ENCODE measurements around the gene SLC41A3. TPM values are rescaled to one million over a fixed set of nuclear protein-coding genes. Genes with fewer than 3 reads are reported as not detected.

SLC41A3 gene
- total and polyA plus RNA-seq, 11 donors, result 20.9 to 60.1 (median 46.4) TPM

GRCh38 chr3:126025116-126025729 lies 58.7 kb downstream of the SLC41A3 start:
- Histone ChIP-seq H3K4me3 (no peak overlapping the region), H3K4me1 (no peaks in the 10 kb centered on the region), H3K9me3 (peaks cover 0 to 15% (median 4%) of the 10 kb centered on the region in 12 donors), H3K27ac (no peak overlapping the region), H3K27me3 (no peaks in the 10 kb centered on the region), H3K36me3 (peaks cover 0 to 55% (median 14%) of the 10 kb centered on the region in 9 donors)
- ATAC-seq (no peak), DNase-seq (no peak)
- 91 to 94% (median 92%) methylated on average over 14 of the region's 14 CpGs for WGBS, 4 donors
- intact Hi-C loops (cut with DNase I), result no loop called here
- TF ChIP-seq, protein P1, sequence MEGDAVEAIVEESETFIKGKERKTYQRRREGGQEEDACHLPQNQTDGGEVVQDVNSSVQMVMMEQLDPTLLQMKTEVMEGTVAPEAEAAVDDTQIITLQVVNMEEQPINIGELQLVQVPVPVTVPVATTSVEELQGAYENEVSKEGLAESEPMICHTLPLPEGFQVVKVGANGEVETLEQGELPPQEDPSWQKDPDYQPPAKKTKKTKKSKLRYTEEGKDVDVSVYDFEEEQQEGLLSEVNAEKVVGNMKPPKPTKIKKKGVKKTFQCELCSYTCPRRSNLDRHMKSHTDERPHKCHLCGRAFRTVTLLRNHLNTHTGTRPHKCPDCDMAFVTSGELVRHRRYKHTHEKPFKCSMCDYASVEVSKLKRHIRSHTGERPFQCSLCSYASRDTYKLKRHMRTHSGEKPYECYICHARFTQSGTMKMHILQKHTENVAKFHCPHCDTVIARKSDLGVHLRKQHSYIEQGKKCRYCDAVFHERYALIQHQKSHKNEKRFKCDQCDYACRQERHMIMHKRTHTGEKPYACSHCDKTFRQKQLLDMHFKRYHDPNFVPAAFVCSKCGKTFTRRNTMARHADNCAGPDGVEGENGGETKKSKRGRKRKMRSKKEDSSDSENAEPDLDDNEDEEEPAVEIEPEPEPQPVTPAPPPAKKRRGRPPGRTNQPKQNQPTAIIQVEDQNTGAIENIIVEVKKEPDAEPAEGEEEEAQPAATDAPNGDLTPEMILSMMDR (IDR thresholded peaks at IDR 0.05), result no peak
- no peak for TF ChIP-seq POLR2A (IDR thresholded peaks at IDR 0.05)

DNA sequence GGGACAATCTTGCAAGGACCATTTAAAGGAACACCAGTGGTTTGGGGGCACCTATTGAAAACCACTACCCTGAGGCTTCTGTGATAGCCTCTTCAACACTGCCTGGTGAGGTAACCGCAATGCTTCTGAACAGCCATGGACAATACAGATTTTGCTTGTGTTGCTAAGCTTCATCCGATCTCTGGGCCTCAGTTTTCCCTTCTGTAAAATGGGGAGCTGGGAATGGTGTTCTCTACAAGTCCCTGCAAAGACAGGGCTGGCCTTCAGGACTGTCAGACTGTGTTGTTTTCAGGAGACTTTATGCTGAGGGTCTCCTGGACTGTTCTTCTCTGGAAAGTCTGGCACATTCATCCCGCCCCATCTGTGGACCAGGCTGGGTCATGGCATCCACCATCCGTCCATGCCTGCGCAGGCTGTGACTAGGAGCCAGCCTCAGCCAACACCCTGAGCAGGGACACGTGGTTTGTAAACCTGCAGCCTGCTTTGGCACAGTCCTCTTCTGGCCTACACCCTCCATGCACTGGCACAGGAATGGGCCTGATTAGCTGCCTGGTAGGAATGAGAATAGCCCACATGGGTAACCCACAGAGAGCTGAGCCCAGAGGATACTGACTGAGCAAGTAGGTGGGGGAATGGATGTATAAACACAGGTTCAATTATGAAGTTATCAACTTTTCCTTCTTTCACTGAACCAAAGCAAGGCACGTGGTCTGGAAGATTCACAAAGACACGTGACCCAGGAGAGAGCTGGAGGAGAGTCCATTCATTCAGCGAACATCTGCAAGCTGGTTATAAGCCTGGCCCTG lies 59.7 kb downstream of the SLC41A3 start:
- no peaks in the 10 kb centered on the region for H3K4me1 ChIP-seq
- TF ChIP-seq POLR2A (IDR thresholded peaks at IDR 0.05), result no peak
- TF ChIP-seq, protein P1 (IDR thresholded peaks at IDR 0.05), result no peak
- no peak overlapping the region for H3K4me3 ChIP-seq
- peak in 3 of 4 donors; percentile 25 to 43 (median 38) for ATAC-seq
- peaks cover 0 to 50% (median 14%) of the 10 kb centered on the region in 9 donors for H3K36me3 ChIP-seq
- no peaks in the 10 kb centered on the region for H3K27me3 ChIP-seq
- intact Hi-C loops (cut with DNase I), result no loop called here
- no peak overlapping the region for H3K27ac ChIP-seq
- no peak for DNase-seq
- H3K9me3 ChIP-seq, result peaks cover 0 to 15% (median 4%) of the 10 kb centered on the region in 12 donors
- 89 to 95% (median 93%) methylated on average over 9 of the region's 9 CpGs for WGBS, 4 donors

GRCh38 chr3:126023390-126023789 lies 60.5 kb downstream of the SLC41A3 start:
- intact Hi-C loops (cut with DNase I), result no loop called here
- no peak overlapping the region for H3K27ac ChIP-seq
- peaks cover 0 to 11% (median 3%) of the 10 kb centered on the region in 12 donors for H3K9me3 ChIP-seq
- H3K4me3 ChIP-seq, result no peak overlapping the region
- 71 to 81% (median 75%) methylated on average over 7 to 10 of the region's 10 CpGs for WGBS, 4 donors
- ATAC-seq (no peak), DNase-seq (no peak)
- no peaks in the 10 kb centered on the region for H3K27me3 ChIP-seq
- H3K4me1 ChIP-seq, result no peaks in the 10 kb centered on the region
- no peak for TF ChIP-seq POLR2A (IDR thresholded peaks at IDR 0.05)
- TF ChIP-seq, protein P1 (IDR thresholded peaks at IDR 0.05), result no peak
- peaks cover 0 to 43% (median 14%) of the 10 kb centered on the region in 9 donors for H3K36me3 ChIP-seq

DNA sequence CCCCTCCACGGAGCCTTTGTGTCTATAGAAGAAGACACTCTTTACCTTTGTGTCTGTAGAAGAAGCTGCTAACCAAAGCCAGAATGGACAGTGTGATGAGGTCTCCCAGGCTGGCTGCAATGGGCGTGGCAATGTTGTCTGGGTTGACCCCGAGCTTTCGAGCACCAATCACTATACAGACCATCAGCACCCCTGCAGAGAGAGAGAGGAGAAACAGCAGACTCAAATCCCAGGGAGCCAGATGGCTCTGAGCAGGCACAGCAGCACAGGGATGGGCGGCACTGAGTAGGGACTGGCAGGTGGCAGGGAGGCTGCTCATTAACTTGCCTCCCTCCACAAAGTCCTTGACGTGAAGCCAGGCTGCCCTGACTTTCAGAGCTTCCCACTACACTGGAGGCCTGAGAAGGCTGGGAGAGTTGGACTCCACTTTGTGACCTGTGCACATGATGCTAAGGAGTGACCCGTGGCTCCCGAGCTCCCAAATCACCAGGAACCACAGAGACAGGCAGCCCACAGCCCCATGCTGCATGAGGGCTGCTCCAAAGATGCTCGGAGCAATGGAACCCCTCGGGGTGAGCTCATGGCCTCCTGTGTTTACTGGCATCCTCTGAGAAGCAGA lies 61.1 kb downstream of the SLC41A3 start:
- DNase-seq (no peak), ATAC-seq (no peak)
- 86 to 94% (median 93%) methylated on average over 9 to 10 of the region's 10 CpGs for whole genome bisulfite sequencing, 4 donors
- Histone ChIP-seq H3K36me3 (peaks cover 0 to 40% (median 14%) of the 10 kb centered on the region in 9 donors), H3K27ac (no peak overlapping the region), H3K9me3 (peaks cover 0 to 6% (median under 1%) of the 10 kb centered on the region in 12 donors), H3K4me3 (no peak overlapping the region), H3K27me3 (no peaks in the 10 kb centered on the region), H3K4me1 (no peaks in the 10 kb centered on the region)
- intact Hi-C loops (cut with DNase I), result no loop called here
- TF ChIP-seq POLR2A (IDR thresholded peaks at IDR 0.05), result no peak
- TF ChIP-seq, protein P1 (IDR thresholded peaks at IDR 0.05), result no peak

Measured in heart left ventricle (tissue), 16 donors.